Measurements from ENCODE around the gene GNB1L.
A peak's percentile ranks its signal among the peaks of the same experiment; 100 is the strongest.

Gene GNB1L

DNA sequence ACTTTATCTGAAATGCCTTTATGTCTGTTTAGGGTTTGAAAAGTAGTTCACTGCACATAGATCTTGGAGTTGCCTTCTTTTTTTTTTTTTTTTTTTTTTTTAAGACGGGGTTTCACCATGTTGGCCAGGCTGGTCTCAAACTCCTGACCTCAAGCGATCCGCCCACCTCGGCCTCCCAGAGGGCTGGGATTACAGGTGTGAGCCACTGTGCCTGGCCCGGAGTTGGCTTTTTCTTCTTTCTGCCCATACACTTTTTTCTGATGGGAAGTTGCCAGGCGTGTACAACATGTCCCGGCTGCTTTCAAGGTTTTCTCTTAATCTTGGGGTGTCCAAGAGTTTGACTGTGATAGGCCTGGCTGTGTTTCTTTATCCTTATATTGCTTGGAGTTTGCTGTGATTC is 12.9 kb upstream of the GNB1L start:
- no peak overlapping the region for H3K27ac Mint-ChIP-seq
- H3K4me3 Mint-ChIP-seq, result no peak overlapping the region
- peaks cover 6% of the 10 kb centered on the region for H3K4me1 Mint-ChIP-seq (ENCODE audit: low read depth)
- H3K9me3 Mint-ChIP-seq, result no peaks in the 10 kb centered on the region
- H3K36me3 Mint-ChIP-seq (ENCODE audit: low read depth), result no peaks in the 10 kb centered on the region
- H3K27me3 Mint-ChIP-seq, result no peaks in the 10 kb centered on the region
- DNase-seq, result peak; percentile 6

DNA sequence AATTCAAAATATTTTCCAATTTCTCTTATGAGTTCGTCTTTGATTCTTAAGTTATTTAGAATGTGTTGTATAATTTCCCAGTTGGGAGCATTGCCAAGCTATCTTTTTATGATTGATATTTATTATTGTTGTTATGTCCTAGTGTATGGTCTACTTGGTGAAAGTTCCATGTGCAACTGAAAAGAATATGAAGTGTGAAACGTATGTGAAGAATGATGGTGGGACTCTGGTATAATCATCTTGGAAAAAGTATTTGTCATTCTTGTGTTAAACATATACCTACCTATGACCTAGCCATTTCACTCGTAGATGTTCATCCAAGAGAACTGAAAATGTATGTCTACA is 12.0 kb upstream of the GNB1L start:
- Mint-ChIP-seq H3K9me3 (no peaks in the 10 kb centered on the region), H3K27me3 (no peaks in the 10 kb centered on the region), H3K36me3 (ENCODE audit: low read depth) (peaks cover 2% of the 10 kb centered on the region), H3K4me3 (no peak overlapping the region), H3K27ac (no peak overlapping the region), H3K4me1 (ENCODE audit: low read depth) (peaks cover 6% of the 10 kb centered on the region)
- DNase-seq, result no peak

GRCh38 chr22:19865141-19865829 is 10.6 kb upstream of the GNB1L start:
- no peaks in the 10 kb centered on the region for H3K9me3 Mint-ChIP-seq
- H3K4me1 Mint-ChIP-seq (ENCODE audit: low read depth), result peaks cover 6% of the 10 kb centered on the region
- no peaks in the 10 kb centered on the region for H3K27me3 Mint-ChIP-seq
- no peak overlapping the region for H3K27ac Mint-ChIP-seq
- H3K4me3 Mint-ChIP-seq, result no peak overlapping the region
- DNase-seq, result no peak
- peaks cover 5% of the 10 kb centered on the region for H3K36me3 Mint-ChIP-seq (ENCODE audit: low read depth)

DNA sequence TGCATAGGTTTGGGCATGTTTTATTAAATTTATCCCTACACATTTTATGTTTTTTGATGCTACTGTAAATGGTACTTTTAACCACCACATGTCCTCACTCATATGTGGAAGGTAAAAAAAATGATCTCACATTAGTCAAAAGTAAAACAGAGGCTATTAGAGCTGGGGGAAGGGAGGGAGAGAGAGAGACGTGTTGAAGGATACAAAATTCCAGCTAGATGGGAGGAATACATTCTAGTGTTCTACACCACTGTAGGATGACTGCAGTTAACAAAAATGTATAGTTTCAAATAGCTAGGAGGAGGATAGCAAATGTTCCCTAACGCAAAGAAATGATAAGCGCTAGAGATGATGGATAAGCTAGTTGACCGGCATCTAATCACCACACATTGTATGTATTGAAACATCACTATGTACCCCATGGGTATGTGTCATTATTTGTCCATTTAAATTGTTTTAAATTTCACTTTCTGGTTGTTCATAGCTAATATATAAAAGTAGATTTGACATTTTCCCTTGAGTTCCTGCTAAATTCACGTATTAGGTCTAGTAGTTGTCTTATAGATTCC is 9.9 kb upstream of the GNB1L start:
- H3K36me3 Mint-ChIP-seq (ENCODE audit: low read depth), result peaks cover 5% of the 10 kb centered on the region
- H3K4me3 Mint-ChIP-seq, result no peak overlapping the region
- H3K9me3 Mint-ChIP-seq, result no peaks in the 10 kb centered on the region
- no peaks in the 10 kb centered on the region for H3K27me3 Mint-ChIP-seq
- H3K27ac Mint-ChIP-seq, result no peak overlapping the region
- peaks cover 7% of the 10 kb centered on the region for H3K4me1 Mint-ChIP-seq (ENCODE audit: low read depth)
- DNase-seq, result no peak

DNA sequence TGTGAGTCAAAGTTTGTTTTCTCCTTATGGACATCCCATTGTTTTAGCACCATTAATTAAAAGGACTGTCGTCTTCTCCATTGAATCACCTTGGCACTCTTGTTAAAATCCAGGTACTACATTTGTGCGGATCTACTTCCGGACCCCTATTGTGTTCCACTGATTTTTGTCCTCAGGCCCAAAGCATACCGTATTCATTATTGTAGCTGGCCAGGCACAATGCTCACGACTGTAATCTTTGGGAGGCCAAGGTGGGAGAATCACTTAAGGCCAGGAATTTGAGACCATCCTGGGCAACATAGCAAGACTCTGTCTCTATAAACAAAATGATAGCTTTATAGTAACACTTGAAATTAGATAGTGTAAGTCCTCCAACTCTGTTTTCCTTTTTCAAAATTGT is 8.9 kb upstream of the GNB1L start:
- H3K4me1 Mint-ChIP-seq (ENCODE audit: low read depth), result peaks cover 13% of the 10 kb centered on the region

DNA sequence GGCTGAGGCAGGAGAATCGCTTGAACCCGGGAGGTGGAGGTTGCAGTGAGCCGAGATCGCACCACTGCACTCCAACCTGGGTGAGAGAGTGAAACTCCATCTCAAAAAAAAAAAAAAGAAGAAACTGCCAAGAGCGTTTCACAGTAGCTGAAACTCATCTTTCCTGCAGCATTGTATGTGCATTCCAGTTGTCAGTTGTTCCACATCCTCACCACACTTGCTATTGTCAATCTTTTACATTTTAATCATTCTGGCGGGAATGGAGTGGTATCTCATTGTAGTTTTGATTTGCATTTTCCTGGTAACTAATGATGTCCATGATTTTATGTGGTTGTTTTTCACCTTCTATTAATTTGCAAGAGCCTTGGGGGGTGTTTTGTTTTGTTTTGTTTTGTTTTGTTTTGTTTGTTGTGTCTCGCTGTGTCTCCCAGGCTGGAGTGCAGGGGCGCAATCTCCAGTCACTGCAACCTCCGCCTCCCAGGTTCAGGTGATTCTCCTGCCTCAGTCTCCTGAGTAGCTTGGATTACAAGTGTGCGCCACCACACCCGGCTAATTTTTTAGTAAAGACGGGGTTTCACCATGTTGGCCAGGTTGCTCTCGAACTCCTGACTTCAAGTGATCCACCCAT is 8.1 kb upstream of the GNB1L start:
- H3K4me3 Mint-ChIP-seq, result no peak overlapping the region
- no peak for DNase-seq
- no peaks in the 10 kb centered on the region for H3K9me3 Mint-ChIP-seq
- no peaks in the 10 kb centered on the region for H3K27me3 Mint-ChIP-seq
- peaks cover 7% of the 10 kb centered on the region for H3K36me3 Mint-ChIP-seq (ENCODE audit: low read depth)
- H3K4me1 Mint-ChIP-seq (ENCODE audit: low read depth), result peaks cover 19% of the 10 kb centered on the region
- no peak overlapping the region for H3K27ac Mint-ChIP-seq

More for the DNA sequence above, 8.9 kb upstream of the GNB1L start:
- no peaks in the 10 kb centered on the region for H3K27me3 Mint-ChIP-seq
- H3K9me3 Mint-ChIP-seq, result no peaks in the 10 kb centered on the region
- H3K27ac Mint-ChIP-seq, result no peak overlapping the region
- DNase-seq, result no peak
- H3K36me3 Mint-ChIP-seq (ENCODE audit: low read depth), result peaks cover 5% of the 10 kb centered on the region
- no peak overlapping the region for H3K4me3 Mint-ChIP-seq

DNA sequence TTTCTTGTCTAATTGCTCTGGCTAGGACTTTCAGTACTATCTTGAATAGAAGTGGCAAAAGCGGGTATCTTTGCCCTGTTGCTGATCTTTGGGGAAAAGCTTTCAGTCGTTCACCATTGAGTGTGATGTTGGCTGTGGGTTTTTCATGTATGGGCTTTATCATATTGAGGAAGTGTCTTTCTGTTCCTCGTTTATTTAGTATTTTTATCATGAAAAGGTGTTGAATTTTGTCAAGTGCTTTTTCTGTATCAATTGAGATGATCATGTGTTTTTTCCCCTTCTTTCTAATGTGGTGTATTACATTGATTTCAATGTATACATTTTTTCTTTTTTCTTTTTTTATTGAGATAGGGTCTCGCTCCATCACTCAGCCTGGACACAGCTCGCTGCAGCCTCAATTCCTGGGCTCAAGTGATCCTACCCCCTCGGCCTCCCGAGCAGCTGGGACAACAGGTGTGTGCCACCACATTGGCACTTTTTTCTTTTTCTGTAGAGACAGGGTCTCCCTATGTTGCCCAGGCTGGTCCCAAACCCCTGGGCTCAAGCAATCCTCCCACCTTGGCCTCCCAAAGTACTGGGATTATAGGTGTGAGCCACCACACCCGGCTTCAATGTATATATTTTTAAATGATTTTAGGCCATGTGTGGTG is 5.3 kb upstream of the GNB1L start:
- H3K27ac Mint-ChIP-seq, result no peak overlapping the region
- peaks cover 30% of the 10 kb centered on the region for H3K36me3 Mint-ChIP-seq (ENCODE audit: low read depth)
- H3K4me3 Mint-ChIP-seq, result no peak overlapping the region
- no peak for DNase-seq
- no peaks in the 10 kb centered on the region for H3K27me3 Mint-ChIP-seq
- H3K4me1 Mint-ChIP-seq (ENCODE audit: low read depth), result peaks cover 33% of the 10 kb centered on the region
- no peaks in the 10 kb centered on the region for H3K9me3 Mint-ChIP-seq

DNA sequence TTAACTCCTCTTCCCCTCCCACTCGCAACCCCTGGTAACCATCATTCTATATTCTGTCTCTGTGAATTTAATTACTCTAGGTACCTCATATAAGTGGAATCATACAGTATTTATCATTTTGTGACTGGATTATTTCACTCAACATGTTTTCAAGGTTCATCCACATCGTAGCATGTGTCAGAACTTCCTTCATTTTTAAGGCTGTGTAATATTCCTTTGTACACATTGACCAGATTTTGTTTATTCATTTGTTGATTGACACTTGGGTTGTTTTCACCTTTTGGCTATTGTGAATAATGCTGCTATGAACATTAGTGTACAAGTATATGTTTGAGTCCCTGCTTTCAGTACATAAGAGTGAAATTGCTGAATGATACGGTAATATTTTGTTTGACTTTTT is 2.7 kb upstream of the GNB1L start:
- H3K4me1 Mint-ChIP-seq (ENCODE audit: low read depth), result peaks cover 50% of the 10 kb centered on the region
- no peaks in the 10 kb centered on the region for H3K9me3 Mint-ChIP-seq
- peak overlapping the region; percentile 98 for H3K27ac Mint-ChIP-seq
- no peaks in the 10 kb centered on the region for H3K27me3 Mint-ChIP-seq
- DNase-seq, result no peak
- H3K4me3 Mint-ChIP-seq, result no peak overlapping the region
- H3K36me3 Mint-ChIP-seq (ENCODE audit: low read depth), result peaks cover 53% of the 10 kb centered on the region

- Mint-ChIP-seq H3K27me3 (no peaks in the 10 kb centered on the region), H3K27ac (peak overlapping the region; percentile 98), H3K4me3 (peak overlapping the region; percentile 97), H3K9me3 (no peaks in the 10 kb centered on the region), H3K4me1 (ENCODE audit: low read depth) (peaks cover 61% of the 10 kb centered on the region), H3K36me3 (ENCODE audit: low read depth) (peaks cover 64% of the 10 kb centered on the region)
- peak; percentile 84 for DNase-seq
Observed at GRCh38 chr22:19855504-19856409, 1.1 kb upstream of the GNB1L start.

GRCh38 chr22:19853879-19854777 is 546 bp downstream of the GNB1L start:
- Mint-ChIP-seq H3K36me3 (ENCODE audit: low read depth) (peaks cover 78% of the 10 kb centered on the region), H3K4me1 (ENCODE audit: low read depth) (peaks cover 68% of the 10 kb centered on the region)

GRCh38 chr22:19853058-19853878 is 1.4 kb downstream of the GNB1L start:
- Mint-ChIP-seq H3K4me1 (ENCODE audit: low read depth) (peaks cover 71% of the 10 kb centered on the region), H3K4me3 (peak overlapping the region; percentile 97), H3K9me3 (no peaks in the 10 kb centered on the region), H3K36me3 (ENCODE audit: low read depth) (peaks cover 85% of the 10 kb centered on the region), H3K27me3 (no peaks in the 10 kb centered on the region), H3K27ac (peak overlapping the region; percentile 98)
- peak; percentile 29 for DNase-seq

More at GRCh38 chr22:19853879-19854777, 546 bp downstream of the GNB1L start:
- peak; percentile 60 for DNase-seq
- H3K27ac Mint-ChIP-seq, result peak overlapping the region; percentile 98
- H3K27me3 Mint-ChIP-seq, result no peaks in the 10 kb centered on the region
- no peaks in the 10 kb centered on the region for H3K9me3 Mint-ChIP-seq
- H3K4me3 Mint-ChIP-seq, result peak overlapping the region; percentile 97

- Mint-ChIP-seq H3K4me1 (ENCODE audit: low read depth) (peaks cover 66% of the 10 kb centered on the region), H3K9me3 (no peaks in the 10 kb centered on the region), H3K27me3 (no peaks in the 10 kb centered on the region), H3K36me3 (ENCODE audit: low read depth) (peaks cover 89% of the 10 kb centered on the region), H3K4me3 (peak overlapping the region; percentile 97), H3K27ac (peak overlapping the region; percentile 98)
- no peak for DNase-seq
Observed at GRCh38 chr22:19852177-19852781, 2.4 kb downstream of the GNB1L start.

Measured in activated T-cell treated with anti-CD3 and anti-CD28 coated beads, Interleukin-2, amount 50 U/mL, for 24 hours (primary cell).